ENCODE measurements around the gene ZNF598. TPM values are rescaled to one million over a fixed set of nuclear protein-coding genes. Genes with fewer than 3 reads are reported as not detected.

Gene ZNF598
- 9.7 TPM for polyA plus RNA-seq (2012; ENCODE audit: missing spikeins)

DNA sequence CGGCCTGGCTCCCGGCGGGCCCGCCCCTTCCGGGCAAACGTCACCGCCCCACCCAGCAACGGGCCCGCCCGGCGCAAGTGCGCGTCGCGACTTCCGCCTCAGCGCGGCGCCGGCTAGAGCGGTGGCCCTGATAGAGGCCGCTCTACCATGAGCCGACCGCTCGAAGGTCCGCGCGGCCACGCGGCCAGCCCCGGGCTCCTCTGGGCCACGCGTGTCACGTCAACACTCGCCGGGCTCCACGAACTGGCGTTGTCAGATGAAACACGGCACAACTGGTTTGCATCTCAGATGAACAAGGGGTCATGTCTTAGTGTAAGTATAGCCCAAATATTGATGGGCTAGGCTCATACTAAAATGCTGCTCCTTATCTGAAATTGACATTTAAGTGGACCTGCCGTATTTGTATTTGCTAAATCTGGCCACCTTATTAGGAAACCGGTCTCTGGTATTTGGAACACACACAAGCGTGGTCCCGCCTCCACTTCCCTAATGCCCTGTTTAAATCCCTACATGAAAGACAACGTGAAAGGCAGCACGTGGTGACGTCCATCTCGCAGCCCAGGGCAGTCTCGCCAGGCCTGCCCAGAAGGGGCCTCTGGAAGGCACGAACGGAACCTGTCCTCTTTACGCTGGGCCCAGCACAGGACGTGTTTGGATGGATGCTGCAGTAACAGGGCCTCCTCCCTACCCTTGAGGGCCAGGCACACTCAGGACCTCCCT lies at the start of gene ZNF598:
Gene ZNF598 (minus strand): TSS at position 31 of the 720 bp plus-strand sequence.
- TF ChIP-seq TAF1 (IDR thresholded peaks at IDR 0.05; ENCODE audit: borderline replicate concordance, low read depth, low read length) (peak; percentile 77; the same call in 1 of the 2 replicates), POLR2AphosphoS5 (IDR thresholded peaks at IDR 0.05; ENCODE audit: low read depth, low read length) (peak; percentile 81), POLR2A (IDR thresholded peaks at IDR 0.05; ENCODE audit: low read depth, low read length) (peak; percentile 94)
- FAIRE-seq (peak; percentile 85), DNase-seq (ENCODE audit: insufficient read length) (peak; percentile 98)

DNA sequence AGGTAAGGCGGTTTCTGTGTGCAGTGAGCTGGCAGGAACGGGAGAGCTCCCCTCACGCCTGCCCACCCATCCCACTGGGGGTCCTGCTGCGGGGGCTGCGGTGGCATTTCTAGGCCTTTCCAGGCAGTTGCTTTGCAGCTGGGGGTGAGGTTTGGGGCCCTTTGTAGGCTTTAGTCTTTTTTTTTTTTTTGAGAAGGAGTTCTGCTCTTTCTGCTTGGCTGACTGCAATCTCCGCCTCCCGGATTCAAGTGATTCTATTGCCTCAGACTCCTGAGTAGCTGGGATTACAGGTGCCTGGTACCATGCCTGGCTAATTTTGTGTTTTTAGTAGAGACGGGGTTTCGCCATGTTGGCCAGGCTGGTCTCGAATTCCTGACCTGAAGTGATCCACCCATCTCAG lies 49.3 kb upstream of the ZNF598 start:
- TF ChIP-seq POLR2AphosphoS5 (IDR thresholded peaks at IDR 0.05; ENCODE audit: low read depth, low read length) (no peak), POLR2A (IDR thresholded peaks at IDR 0.05; ENCODE audit: low read depth, low read length) (no peak), TAF1 (IDR thresholded peaks at IDR 0.05; ENCODE audit: borderline replicate concordance, low read depth, low read length) (no peak)
- FAIRE-seq (no peak), DNase-seq (ENCODE audit: insufficient read length) (no peak)

DNA sequence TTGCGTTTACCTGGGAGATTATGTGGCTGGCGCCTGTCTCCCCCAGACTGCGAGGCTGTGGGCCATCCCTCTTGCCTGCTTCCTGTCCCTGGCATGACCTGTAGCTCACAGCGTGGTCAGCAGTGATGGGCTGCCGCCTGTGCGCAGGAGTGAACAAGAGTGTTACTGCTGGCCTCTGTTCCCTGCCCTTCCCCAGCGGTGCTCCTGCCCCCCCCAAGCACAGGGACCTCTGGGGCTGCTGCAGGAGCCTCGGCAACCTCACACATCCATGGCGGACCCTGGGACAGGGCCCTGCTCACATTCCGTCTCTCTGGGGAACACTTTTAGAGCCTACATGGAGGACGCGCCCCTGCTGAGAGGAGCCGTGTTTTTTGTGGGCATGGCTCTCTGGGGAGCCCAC lies 48.8 kb upstream of the ZNF598 start:
- DNase-seq (ENCODE audit: insufficient read length) = no peak
- no peak for FAIRE-seq

DNA sequence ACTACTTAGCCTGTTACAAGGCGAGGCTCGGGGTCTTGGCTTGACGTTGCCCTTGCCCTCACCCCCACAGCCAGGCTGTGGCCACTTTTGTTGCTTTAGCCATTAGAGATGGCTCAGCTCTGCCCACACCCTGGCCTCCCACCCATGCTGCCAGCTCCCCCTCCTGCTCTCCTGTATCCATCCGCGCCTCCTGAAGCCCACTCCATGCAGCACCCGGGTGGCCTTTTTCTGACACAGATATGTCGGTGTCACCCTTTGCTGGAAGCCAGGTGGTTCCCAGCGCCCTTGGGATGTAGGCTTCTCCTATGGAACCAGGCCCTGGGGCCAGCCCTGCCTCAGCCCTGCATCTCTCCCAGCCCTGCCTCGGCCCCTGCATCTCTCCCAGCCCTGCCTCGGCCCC lies 47.8 kb upstream of the ZNF598 start:
- DNase-seq (ENCODE audit: insufficient read length) = no peak
- TF ChIP-seq POLR2A (IDR thresholded peaks at IDR 0.05; ENCODE audit: low read depth, low read length) (no peak), TAF1 (IDR thresholded peaks at IDR 0.05; ENCODE audit: borderline replicate concordance, low read depth, low read length) (no peak), POLR2AphosphoS5 (IDR thresholded peaks at IDR 0.05; ENCODE audit: low read depth, low read length) (no peak)
- FAIRE-seq = no peak

More for the DNA sequence above, 48.8 kb upstream of the ZNF598 start:
- TF ChIP-seq POLR2A (IDR thresholded peaks at IDR 0.05; ENCODE audit: low read depth, low read length) (no peak), POLR2AphosphoS5 (IDR thresholded peaks at IDR 0.05; ENCODE audit: low read depth, low read length) (no peak), TAF1 (IDR thresholded peaks at IDR 0.05; ENCODE audit: borderline replicate concordance, low read depth, low read length) (no peak)

DNA sequence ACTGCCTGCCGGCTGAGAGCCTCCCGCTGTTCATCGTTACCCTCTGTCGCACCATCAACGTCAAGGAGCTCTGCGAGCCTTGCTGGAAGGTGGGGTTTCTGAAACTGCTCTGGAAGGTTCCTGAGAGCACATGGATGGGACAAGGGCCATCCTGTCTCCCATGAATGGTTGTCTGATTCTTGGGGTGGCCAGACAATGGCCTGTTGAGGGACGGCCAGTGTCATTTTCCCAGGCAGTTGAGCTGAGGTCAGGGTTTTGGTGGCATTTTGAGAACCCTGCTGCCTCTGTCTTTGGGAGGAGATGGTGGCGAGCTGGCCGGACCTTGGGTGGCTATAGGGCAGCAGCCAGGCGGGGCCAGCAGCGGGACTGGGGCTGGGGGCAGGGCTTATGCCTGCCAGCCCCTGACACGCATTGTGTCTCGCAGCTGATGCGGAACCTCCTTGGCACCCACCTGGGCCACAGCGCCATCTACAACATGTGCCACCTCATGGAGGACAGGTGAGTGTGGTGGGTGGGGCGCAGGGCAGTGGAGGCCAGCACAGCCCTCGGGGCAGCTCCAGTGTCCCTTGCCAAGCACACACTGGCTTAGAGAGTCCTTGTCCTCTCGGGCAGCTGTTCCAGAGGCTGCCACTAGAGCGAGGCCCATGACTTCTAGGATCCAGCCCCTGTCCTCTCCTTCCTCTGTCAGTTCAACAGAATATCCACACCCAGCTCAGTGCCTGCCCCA lies 47.2 kb upstream of the ZNF598 start:
- FAIRE-seq (no peak), DNase-seq (ENCODE audit: insufficient read length) (no peak)
- TF ChIP-seq POLR2AphosphoS5 (IDR thresholded peaks at IDR 0.05; ENCODE audit: low read depth, low read length) (no peak), POLR2A (IDR thresholded peaks at IDR 0.05; ENCODE audit: low read depth, low read length) (no peak), TAF1 (IDR thresholded peaks at IDR 0.05; ENCODE audit: borderline replicate concordance, low read depth, low read length) (no peak)

DNA sequence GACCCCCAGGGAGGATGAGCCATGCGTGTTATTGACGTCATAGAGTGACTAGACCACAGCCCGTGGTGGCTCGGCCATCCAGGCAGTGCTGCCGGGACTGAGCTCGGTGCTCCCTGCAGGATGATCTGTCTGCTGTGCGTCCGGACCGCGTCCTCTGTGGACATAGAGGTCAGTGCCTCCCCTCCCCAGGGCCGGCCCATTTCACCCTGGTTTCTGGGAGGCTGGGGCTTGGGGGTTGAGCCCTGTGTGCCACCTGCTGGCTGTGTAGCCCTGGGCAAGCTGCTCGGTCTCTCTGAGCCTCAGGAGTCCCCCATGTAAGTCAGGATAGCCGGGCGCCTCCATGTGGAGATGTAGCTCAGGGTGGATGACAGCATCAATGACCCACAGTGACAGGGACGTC lies 46.5 kb upstream of the ZNF598 start:
- TF ChIP-seq POLR2AphosphoS5 (IDR thresholded peaks at IDR 0.05; ENCODE audit: low read depth, low read length) (no peak), POLR2A (IDR thresholded peaks at IDR 0.05; ENCODE audit: low read depth, low read length) (no peak), TAF1 (IDR thresholded peaks at IDR 0.05; ENCODE audit: borderline replicate concordance, low read depth, low read length) (no peak)
- DNase-seq (ENCODE audit: insufficient read length) = no peak
- FAIRE-seq = no peak

DNA sequence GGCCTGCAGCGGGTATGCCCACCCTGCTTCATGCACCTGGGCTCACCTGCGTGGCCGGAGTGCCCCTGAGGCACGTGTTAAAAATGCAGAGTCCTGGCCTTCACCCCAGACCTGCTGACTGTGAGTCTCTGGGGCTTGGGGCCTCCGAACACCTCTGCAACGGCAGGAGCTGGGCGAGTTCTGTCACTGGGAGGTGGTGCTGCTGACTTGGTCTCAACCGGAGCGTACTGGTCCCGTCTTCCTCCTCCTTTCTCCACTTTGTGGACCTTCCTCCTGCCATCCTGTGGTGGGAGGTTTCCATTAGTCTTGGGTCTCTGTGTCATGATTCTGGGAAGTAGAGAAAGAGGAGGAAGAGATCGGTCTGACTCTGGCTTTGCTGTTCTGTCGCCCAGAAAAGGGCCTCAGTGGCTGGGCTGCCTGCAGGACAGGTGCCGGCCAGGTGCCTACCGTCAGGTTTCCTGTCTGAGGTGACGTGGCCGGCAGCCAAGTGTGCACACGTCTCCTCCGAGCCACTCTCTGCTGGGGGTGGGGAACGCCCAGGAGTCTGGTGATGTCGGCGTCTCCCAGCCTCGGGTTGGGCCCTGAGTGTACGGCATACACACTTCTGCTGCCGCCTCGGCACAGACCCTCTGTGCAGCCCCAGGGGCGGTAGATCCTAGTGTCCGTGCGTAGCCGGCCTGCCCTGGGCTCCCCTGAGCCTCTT lies 45.1 kb upstream of the ZNF598 start:
- DNase-seq (ENCODE audit: insufficient read length) = no peak
- TF ChIP-seq TAF1 (IDR thresholded peaks at IDR 0.05; ENCODE audit: borderline replicate concordance, low read depth, low read length) (no peak), POLR2A (IDR thresholded peaks at IDR 0.05; ENCODE audit: low read depth, low read length) (no peak), POLR2AphosphoS5 (IDR thresholded peaks at IDR 0.05; ENCODE audit: low read depth, low read length) (no peak)
- FAIRE-seq = no peak

DNA sequence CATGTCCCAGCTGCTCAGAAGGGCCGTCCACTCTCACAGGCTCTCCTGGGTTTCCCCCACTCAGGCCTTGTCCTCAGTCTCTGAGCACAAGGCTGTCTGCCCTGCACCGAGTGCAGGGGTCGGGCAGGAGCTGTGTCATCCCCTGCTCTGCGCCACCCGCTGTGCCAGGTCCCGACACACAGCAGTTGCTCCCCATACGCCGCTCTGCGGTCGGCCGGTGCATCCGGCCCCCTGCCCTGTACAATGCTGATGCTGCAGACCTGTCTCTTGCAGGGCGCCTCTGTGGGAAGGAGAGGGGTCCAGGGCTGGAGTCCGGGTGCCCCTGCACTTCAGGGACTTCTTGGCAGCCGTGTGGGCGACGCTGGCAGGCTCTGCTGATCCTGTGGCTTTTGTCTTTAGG lies 44.3 kb upstream of the ZNF598 start:
- no peak for FAIRE-seq
- TF ChIP-seq POLR2AphosphoS5 (IDR thresholded peaks at IDR 0.05; ENCODE audit: low read depth, low read length) = no peak
- TF ChIP-seq TAF1 (IDR thresholded peaks at IDR 0.05; ENCODE audit: borderline replicate concordance, low read depth, low read length) = no peak
- TF ChIP-seq POLR2A (IDR thresholded peaks at IDR 0.05; ENCODE audit: low read depth, low read length) = no peak

DNA sequence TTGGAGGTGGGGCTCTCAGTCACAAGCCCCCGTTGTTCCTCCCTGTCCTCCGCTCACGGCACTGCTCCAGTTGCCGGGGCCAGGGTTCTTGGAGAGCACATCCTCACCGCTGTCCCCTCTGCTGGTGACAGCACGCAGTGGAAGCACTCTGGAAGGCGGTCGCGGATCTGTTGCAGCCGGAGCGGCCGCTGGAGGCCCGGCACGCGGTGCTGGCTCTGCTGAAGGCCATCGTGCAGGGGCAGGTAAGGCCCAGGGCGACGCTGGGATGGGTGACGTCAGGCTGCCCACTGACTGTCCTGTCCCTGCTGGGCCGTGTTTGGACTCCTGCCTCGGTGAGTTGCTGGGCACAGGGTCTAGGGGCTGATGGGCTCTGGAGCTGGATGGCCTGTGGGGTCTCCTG lies 43.6 kb upstream of the ZNF598 start:
- FAIRE-seq (no peak), DNase-seq (ENCODE audit: insufficient read length) (no peak)
- TF ChIP-seq POLR2AphosphoS5 (IDR thresholded peaks at IDR 0.05; ENCODE audit: low read depth, low read length) (no peak), TAF1 (IDR thresholded peaks at IDR 0.05; ENCODE audit: borderline replicate concordance, low read depth, low read length) (no peak), POLR2A (IDR thresholded peaks at IDR 0.05; ENCODE audit: low read depth, low read length) (no peak)

More for the DNA sequence above, 44.3 kb upstream of the ZNF598 start:
- DNase-seq (ENCODE audit: insufficient read length) = no peak

DNA sequence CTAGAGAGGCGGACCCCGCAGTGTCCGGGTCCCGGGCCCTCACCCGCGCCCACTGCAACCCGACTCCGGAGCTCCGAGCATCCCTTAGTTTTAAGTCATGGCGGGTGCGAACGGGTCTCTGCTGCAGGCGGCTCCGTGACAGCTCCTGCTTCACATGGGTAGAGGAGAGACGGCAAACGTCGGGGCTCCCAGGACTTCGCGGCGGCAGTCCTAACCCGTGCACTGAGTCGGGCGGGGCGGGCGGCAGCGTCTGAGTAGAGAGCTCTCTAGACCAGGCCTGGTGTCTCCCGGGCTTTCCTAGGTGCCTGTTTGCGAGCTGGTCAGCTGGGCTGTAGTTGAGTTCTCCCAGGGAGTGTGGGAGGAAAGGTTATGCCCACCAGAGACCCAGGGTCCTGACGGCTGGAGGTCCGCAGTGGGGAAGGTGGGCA lies 38.5 kb upstream of the ZNF598 start:
- FAIRE-seq = no peak
- no peak for DNase-seq (ENCODE audit: insufficient read length)
- no peak for TF ChIP-seq POLR2AphosphoS5 (IDR thresholded peaks at IDR 0.05; ENCODE audit: low read depth, low read length)
- TF ChIP-seq TAF1 (IDR thresholded peaks at IDR 0.05; ENCODE audit: borderline replicate concordance, low read depth, low read length) = no peak
- TF ChIP-seq POLR2A (IDR thresholded peaks at IDR 0.05; ENCODE audit: low read depth, low read length) = no peak
